Cerebellar nuclear complex (tissue), 1 donor: ENCODE data around the gene PIP5K1B.
"Not testable (repeated sequence)": the region's sequence is repeated elsewhere in the genome, so short reads cannot be mapped to it uniquely, and the experiment has no call there.

Source experiments
- DNase-seq, 2 experiments: peaks; one replicate each; lab custom pipeline; 2025; lab: John Stamatoyannopoulos, UW

The PIP5K1B gene

DNA sequence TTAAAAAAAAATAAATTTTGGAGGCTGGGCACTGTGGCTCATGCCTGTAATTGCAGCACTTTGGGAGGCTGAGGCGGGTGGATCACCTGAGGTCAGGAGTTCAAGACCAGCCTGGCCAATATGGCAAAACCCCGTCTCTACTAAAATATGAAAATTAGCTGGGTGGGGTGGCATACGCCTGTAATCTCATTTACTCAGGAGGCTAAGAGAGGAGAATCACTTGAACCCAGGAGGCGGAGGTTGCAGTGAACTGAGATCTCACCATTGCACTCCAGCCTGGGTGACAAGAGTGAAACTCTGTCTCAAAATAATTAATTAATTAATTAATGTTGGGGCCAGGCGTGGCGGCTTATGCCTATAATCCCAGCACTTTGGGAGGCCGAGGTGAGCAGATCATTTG lies 281.9 kb downstream of the PIP5K1B start:
- not testable (repeated sequence) for DNase-seq

DNA sequence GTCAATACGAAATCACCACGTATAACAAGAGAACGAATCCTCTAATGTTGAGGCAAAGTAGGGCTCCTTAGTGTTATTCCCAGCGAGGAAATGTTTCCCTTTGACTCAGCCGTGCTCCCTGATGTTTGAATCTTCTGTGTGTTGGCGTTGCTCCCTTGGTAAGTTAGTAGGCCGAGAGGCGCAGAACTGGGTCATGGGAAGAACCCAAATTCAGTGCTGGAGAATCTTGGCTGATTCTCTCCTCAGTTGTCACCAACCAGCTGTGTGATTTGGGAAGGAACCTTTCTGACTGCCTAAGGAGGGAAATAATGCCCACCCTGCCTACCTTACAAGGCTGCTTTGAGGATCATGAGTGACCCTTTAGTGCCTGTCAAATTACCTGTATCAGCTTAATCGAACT lies 286.4 kb downstream of the PIP5K1B start:
- DNase-seq = no peak

DNA sequence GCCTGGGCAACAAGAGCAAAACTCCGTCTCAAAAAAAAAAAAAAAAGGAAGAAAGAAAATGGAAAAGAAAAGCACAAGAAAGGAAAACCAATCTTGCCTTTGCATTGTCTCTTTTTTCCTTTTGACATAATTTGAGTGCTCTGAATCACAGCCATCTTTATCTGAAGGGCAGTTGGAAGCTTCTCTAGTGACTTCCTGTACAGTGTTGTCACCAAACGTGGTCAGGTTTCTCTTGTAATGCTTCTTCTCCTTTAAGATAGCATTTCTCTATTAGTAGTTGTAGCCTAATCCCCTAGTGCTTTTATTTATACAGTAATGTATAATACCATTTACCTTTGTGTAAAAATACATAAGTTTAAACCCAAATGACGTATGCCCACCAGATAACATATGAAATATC lies 290.7 kb downstream of the PIP5K1B start:
- no peak for DNase-seq

DNA sequence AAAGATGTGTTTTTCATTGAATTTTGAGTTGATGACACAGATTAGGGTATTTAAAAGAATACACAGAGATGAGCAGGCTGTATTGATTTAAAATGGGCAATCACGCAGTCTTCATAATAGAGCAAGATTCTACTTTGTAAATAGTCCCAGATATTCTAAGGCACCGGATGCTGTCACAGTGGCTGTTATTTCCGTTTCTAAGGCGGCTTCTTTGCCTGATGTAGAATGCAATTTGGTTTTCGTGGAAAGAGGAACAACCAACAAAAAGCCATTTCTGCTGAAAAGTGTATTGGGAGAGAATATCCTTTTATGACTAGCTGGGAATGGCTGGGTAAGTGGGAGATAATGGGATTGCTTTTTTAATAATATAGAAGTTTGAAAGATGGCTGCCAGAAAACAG lies 291.4 kb downstream of the PIP5K1B start:
- DNase-seq = no peak

DNA sequence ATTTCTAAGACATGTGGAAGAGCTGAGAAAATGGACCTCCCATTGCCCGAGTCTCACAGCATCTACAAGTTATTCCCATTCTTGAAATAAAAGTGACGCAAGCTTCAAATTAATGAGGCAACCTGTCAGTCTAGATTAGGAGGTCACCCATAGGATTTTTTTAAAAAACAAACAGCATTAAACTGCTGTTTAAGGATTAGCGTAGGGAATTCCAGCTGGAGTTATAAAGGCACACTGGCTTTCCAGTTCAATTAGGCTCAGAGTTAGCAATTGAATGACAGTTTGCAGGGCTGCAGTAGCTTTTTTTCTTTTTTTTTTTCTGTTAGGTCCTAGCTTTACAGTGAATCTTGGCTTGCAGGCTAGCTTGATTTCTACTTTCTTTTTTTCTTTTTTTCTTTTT lies 292.6 kb downstream of the PIP5K1B start:
- no peak for DNase-seq

DNA sequence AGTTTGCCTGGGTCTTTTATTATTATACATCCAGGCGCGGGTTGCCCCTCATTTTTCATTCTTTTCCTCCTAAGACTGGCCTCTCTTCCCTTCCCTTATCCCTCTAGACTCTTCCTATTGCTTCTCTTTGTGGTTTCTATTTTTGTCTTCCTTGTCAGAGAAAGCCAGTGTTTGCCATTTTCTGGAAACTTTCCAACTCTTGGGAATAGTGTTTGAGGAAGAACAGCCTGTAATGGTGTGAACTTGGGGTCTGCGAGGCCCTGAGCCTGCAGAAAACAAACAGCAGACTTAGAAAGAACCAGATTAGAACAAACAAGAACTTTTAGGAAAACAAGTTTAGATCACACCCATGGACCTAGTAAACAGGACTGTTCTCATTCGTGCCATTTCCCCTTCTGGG lies 293.3 kb downstream of the PIP5K1B start:
- no peak for DNase-seq

DNA sequence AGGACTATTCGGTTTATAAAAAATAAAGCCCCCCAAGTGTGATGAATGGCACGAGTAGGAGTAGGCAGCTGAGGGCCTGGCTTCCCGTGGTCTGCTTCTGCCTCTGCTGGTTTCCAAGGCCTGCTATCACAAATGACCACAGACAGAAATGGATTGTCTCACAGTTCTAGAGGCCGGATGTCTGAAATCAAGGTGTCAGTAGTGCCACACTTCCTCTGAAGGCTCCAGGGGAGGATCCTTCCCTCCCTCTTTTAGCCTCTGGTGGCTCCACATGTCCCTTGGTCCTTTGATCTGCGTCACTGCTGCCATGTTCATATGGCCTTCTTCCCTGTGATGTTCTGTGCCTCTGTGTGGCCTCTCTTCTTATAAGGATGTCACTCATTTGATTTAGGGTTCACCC lies 293.8 kb downstream of the PIP5K1B start:
- no peak for DNase-seq

DNA sequence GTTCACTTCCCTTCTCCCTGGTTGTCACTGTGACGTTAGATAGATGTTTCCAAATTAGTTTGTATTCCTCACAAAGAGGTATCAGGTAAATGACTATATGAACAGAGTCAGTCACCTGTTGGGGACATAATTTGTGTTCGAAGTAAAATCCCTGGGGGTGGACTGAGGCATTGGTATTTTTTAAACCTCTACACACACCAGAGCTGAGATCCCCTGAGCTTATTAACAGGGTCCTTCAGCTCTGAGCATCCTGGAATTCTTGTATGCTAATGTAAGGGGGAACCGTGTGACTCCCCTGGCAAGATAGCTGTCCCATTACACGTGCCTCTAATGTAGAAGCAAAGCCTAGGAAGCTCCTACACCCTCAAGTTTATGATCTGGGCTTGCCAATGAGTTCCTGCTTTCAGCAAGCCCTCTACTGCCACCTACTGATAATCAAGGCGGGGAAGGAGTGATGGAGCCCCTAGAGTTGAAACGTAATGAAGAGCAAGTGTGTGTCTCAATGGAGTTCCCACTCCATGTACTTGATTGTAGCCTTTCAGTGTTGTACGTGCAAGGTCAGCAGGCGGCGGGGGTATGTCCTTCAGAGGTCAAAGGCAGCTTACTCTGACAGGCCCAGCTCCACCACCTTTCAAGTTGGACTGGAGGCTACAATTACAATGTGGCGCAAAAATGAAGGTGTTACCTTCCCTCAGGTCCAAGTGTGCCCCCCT lies 294.5 kb downstream of the PIP5K1B start:
- peak; percentile 72 to 77 for DNase-seq

DNA sequence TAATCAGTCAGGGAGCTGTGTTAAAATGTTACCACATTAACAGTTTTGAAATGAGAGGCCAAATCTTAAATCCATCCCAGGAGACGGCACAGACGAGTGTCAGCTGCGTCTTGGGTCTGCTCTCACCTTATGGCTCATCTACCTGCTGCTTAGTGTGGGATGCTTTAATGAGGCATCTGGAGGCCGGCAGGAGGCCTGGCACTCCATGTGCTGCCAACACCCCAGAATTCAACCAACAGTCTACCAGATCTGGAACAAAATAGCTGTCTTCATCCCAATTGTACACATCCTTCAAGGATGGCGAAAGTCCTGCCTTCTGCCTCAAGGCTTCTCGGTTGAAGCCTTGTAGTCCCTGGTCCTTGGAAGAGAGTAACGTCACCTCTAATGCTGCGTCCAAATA lies 296.9 kb downstream of the PIP5K1B start:
- peak; percentile 42 to 70 for DNase-seq

DNA sequence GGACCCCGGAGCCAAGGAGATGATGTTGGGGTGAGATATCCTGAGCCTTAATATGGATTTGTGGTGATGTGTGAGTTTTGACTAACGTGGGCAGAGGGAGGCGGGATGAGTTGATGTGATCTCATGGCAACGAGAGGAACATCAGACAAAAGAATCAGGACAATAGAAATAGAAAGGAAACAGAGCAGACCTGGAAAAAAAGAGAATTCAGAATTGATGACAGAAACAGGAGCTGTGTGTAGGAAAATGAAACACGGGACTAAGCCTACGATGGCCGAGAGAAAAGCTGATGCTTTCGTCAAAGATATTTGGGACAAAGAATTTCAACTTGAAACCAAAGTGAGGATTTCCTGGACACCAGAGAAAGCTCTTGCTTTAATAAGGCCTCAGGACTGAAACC lies 298.0 kb downstream of the PIP5K1B start:
- DNase-seq = no peak

DNA sequence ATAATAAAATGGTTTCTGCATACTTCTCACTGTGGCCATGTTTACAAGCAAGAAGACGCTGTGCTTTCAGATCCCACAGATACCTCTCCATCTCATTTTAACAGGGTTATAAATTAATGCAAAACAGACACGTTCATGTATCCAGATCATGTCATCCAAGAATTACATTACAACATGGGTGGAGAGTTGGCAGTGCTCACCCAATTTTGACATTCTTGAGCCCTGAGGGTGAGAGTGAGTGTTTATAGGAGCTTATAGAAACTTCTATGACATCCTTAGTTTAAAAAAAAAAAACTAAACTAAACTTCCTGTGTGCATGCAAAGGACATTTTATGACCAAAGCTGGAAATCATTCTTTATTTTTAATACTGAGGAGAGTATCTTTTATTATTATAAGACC lies 299.8 kb downstream of the PIP5K1B start:
- DNase-seq = no peak

DNA sequence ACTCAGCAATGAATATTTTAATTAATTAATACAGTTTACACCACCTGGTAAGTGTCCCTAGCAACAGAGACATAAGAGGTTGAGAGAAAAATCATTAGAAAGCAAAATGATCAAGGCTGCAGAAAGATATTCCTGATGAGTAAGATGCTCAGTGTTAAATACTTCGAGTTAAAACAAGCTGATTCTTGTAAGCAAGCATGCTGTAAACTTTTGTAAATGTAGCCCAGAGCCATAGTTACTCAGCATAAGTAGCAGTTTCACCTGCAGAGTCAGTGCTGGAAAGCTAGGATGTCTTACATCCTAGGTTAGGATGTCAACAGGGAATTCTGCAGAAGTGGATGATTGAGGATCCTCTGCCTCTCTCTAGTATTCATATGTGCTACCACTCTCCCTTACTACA lies 304.7 kb downstream of the PIP5K1B start:
- no peak for DNase-seq

DNA sequence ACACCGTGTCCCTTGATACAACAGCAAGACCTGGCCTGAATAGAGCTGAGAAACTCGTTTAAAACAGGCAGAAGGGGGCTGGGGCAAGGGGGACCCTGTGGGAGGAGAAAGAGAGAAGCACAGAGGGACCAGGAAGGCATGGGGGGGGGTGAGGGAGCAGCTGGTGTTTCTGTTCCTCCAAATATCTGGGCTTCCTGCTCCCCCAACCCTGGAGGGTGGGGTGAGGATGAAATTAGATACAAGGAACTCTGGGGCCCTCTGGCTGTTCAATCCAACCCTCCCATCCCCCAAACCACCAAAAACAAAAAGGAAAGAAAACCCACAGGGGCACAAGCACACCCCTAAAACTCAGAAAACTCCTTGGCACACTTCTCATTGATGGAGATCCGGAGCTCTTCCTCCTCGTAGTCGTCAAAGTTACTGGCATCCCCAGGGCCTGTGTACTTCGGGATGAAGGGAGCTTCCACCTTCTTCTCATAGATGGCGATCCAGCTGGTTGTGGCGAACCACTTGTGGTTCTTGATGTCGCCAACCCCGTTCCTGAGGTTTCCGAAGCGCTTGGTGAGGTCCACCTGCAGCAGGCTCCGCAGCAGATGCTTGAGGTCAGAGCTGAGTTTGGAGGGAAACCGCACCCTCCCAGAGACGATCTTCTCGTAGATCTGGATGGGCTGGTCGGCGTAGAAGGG lies 307.8 kb downstream of the PIP5K1B start:
- no peak for DNase-seq

DNA sequence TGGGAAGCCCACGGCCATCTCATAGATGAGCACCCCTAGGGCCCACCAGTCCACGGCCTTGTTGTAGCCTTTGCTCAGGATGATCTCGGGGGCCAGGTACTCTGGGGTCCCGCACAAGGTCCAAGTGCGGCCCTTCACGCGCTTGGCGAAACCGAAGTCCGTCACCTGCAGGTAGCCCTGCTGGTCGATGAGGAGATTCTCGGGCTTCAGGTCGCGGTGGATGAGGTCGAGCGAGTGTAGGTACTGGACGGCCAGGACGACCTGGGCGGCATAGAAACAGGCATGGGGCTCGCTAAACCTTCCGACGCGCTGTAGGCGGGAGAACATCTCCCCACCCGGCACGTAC lies 308.3 kb downstream of the PIP5K1B start:
- no peak for DNase-seq

DNA sequence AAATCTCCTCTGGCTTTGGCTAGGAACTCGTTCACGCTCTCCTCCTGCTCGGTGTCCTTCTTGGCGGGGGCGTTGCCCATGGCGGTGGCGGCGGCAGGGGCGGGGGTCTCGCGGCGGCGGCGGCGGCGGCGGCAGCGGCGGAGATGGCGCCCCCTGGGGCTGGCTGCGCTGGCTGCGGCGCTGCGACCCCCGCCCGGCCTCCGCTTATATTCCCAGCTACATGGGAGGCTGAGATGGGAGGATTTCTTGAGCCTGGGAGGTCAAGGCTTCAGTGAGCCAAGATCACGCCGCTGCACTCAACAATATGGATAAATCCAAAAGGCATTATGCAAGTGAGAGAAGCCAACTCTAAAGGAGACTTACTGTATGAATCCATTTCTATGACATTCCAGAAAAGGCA lies 309.0 kb downstream of the PIP5K1B start, which contains the start of gene PRKACG:
Gene PRKACG, minus strand, starts transcription at position 101 of the 400 bp plus-strand sequence. Its CDS starts 21 bp downstream, at position 80.
- DNase-seq = no peak

DNA sequence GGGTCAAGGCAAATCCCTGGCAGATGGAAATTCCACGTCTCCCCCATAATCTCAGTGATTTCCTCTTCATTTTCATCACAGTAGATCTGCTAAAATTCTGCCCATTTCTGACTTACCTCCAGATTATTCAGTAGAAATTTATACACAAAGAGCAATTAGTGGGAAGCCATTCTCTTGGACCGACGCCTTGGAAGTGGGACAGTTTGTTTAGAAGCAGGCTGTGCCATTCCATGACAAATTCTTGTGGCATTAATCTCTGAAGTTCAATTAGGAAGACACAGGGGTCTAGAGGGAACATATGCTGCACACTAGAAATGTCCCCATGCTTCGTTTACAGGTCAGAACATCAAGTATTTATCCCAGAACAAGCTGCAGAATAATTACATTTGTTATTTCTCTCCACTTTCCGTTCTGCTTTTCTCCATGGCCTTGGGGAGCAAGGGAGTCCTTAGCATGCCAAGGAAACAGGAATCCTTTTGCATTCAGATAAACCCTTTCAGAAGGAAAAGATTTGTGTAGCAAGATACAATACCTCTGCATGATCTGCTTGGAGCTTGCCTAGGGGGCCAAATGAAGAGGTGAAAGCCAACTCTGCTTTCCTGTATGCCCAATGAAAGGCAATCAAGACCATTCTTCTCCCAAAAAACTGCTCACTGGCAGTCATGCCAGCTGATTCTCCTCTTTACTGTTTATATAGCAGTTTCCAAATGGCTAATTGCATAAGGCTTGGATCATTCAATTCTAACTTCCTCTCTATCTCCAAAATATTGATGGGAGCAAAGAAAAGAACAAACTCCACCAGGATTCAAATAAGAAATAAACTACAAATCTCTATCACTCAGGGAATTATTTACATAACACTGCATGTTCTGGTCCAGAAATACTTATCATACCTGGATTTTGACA lies 311.4 kb downstream of the PIP5K1B start:
- peak; percentile 62 to 89 for DNase-seq

DNA sequence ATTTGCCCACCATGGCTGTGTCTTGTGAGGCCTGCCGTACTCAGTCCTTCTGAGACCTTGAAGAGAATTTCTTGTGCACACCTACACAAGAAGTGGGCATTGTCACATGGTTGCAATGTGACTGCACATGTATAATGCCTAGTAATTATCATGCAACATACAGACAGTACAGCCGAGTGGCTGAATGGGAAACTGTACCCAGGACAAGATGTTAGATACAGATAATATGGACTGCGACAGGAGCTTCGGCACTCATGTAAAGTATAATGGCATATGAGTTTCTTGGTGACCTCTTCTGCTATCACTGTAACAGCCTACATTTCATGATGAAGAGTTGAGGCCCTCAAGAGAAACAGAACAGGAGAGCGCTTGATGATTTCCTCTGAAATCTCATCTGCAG lies 313.7 kb downstream of the PIP5K1B start:
- DNase-seq = no peak

DNA sequence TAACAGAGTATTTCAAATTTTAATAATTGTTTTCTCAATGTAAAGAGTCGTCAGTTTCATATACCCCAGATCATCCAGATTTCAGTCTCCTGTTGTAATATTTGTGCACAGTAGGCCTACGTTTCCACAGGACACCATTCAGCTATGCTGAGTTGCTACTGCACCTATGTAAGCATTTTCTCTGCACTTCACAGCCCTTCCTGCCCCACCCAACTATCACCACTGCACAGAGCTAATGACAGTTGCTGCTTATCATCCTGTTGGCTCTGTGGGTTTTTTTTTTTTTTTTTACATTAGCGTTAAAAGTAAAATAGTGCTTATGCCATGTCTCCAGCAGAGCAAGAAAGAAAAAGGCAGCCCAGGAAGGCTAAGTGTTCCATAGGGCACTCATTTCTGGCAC lies 314.8 kb downstream of the PIP5K1B start:
- DNase-seq = no peak

DNA sequence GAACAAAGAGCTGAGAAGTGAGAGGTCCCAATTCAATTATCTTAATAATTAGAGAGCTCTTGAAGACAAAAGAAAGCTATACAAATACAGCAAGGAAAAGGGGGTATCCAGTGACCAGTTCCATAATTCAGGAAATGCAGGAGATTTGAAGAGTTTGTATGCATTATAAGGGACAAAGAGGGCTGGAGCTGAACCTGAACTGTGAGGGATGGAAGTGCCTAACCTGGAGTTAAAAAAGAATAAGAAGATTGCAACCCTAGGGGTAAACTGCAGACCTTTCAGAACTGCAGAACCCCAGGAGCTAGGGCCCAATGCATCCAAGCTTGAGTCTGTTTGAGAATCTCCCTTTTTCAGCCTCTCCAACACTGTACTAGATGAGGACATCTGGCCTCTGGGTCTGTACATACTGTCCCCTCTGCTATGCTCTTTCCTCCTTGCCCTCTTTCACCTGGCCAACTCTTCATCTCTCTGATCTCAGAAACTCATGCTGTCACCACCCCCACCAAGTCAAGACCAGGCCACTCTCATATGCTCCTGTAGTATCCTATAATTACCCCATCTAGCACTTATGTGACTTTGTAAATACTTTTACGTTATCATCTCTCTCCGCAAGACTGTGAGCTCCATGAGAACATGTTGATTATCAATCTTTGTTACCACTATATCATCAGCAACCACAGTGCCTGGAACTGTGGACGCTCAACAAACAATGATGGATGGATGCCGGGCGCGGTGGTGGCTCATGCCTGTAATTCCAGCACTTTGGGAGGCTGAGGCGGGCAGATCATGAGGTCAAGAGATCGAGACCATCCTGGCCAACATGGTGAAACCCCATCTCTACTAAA lies 315.5 kb downstream of the PIP5K1B start:
- DNase-seq = no peak

DNA sequence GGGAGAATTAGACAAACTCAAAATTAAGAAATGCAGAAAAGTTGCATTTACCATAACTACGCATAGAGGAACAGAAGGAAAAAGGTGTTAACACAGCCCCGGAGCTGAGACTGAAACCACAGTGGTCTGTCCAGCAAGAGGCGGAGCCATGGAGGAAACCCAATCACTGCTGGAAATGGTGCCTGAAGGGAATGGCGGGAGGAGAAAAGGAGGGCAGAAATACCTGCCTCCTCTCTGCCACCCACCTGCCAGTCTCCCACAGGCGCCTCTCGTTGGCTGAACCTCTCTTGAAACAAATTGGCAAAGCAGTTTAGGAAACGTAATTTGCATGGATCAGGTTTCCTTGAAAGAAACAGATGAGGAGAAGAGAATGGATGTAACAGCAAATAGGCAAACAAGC lies 318.6 kb downstream of the PIP5K1B start:
- DNase-seq = no peak

DNA sequence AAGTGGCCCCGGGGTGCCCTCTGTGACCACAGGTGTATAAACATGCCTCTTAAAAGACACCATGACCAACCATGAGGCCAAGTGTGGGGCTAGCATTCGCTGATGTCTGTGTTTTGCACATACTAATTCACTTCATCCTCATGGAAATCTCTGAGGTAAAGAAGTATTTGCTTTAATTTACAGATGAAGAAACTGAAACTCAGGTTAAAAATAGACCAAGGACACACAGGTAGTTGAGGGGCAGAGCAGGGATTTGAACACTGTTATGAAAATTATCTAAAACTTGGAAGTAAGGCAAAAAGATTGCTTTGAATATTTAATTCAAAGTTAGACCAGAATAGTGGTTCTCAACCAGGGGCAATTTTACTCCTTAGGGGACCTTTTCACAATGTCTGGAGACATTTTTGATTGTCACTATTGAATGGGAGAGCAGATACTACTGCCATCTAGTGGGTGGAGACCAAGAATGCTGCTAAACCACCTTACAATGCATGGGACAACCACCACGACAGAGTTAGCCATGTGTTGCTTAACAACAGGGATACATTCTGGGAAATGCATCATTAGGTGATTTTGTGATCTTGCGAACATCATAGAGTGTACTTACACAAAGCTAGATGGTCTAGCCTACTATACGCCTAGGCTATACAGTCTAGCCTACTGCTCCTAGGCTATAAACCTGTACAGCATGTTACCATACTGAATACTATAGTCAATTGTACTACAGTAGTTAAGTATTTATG lies 322.5 kb downstream of the PIP5K1B start:
- DNase-seq = peak in 1 of 2 experiments; percentile 44
